ENCODE data around the gene CLTCL1. TPM values are rescaled to one million over a fixed set of nuclear protein-coding genes. Genes with fewer than 3 reads are reported as not detected.
"Not testable (repeated sequence)": the region's sequence is repeated elsewhere in the genome, so short reads cannot be mapped to it uniquely, and the experiment has no call there.

The CLTCL1 gene
- total RNA-seq, 1 experiment from 2014 or later = 12.9 TPM

- Histone ChIP-seq H3K9me3 (ENCODE audit: low read length) (no peaks in the 10 kb centered on the region), H3K27ac (ENCODE audit: low read length) (no peak overlapping the region), H3K9ac (ENCODE audit: low read length) (no peak overlapping the region), H3K9me2 (replicated peaks; ENCODE audit: insufficient read depth, low read length) (no peaks in the 10 kb centered on the region), H3K27me3 (ENCODE audit: low read length) (no peaks in the 10 kb centered on the region), H3K79me2 (ENCODE audit: low read length) (no peaks in the 10 kb centered on the region), H2AFZ (ENCODE audit: low read length) (no peak overlapping the region), H3K4me3 (ENCODE audit: low read length) (no peak overlapping the region), H3K36me3 (ENCODE audit: insufficient read depth, low read length) (peaks cover 3% of the 10 kb centered on the region; the same call in 1 of the 2 replicates), H3K4me2 (ENCODE audit: low read depth, low read length, poor library complexity, severe bottlenecking) (no peak overlapping the region), H4K20me1 (ENCODE audit: insufficient read depth, low read depth, low read length) (no peaks in the 10 kb centered on the region), H3K4me1 (ENCODE audit: low read length) (peaks cover 22% of the 10 kb centered on the region)
- no peak for DNase-seq
Measured at GRCh38 chr22:19207884-19208283, 83.6 kb downstream of the CLTCL1 start.

DNA sequence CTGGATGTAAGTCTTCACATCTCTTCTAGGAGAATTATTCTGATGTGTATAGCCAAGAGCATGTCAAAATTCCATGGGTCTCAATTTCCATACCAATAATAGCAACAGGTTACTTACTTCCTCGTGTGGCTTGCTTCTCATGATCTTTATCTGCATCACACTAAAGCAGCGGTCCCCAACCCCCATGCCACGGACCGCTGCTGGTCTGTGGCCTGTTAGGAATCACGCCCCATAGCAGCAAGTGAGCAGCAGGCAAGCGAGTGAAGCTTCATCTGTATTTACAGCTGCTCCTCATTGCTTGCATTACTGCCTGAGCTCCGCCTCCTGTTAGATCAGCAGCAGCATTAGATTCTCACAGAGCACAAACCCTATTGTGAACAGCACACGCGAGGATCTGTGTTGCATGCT lies 84.1 kb downstream of the CLTCL1 start:
- no peaks in the 10 kb centered on the region for H3K9me3 ChIP-seq (ENCODE audit: low read length)
- no peak overlapping the region for H2AFZ ChIP-seq (ENCODE audit: low read length)
- H3K27me3 ChIP-seq (ENCODE audit: low read length) = no peaks in the 10 kb centered on the region
- H3K4me3 ChIP-seq (ENCODE audit: low read length) = no peak overlapping the region
- H3K9me2 ChIP-seq (replicated peaks; ENCODE audit: insufficient read depth, low read length) = no peaks in the 10 kb centered on the region
- DNase-seq = no peak
- H3K27ac ChIP-seq (ENCODE audit: low read length) = no peak overlapping the region
- H4K20me1 ChIP-seq (ENCODE audit: insufficient read depth, low read depth, low read length) = no peaks in the 10 kb centered on the region
- peaks cover 17% of the 10 kb centered on the region for H3K4me1 ChIP-seq (ENCODE audit: low read length)
- no peak overlapping the region for H3K4me2 ChIP-seq (ENCODE audit: low read depth, low read length, poor library complexity, severe bottlenecking)
- no peaks in the 10 kb centered on the region for H3K79me2 ChIP-seq (ENCODE audit: low read length)
- no peak overlapping the region for H3K9ac ChIP-seq (ENCODE audit: low read length)
- H3K36me3 ChIP-seq (ENCODE audit: insufficient read depth, low read length) = peaks cover 3% of the 10 kb centered on the region; the same call in 1 of the 2 replicates

- Histone ChIP-seq H3K4me3 (ENCODE audit: low read length) (no peak overlapping the region), H3K9me3 (ENCODE audit: low read length) (no peaks in the 10 kb centered on the region), H3K27ac (ENCODE audit: low read length) (no peak overlapping the region), H2AFZ (ENCODE audit: low read length) (no peak overlapping the region), H3K36me3 (ENCODE audit: insufficient read depth, low read length) (peaks cover 3% of the 10 kb centered on the region; the same call in 1 of the 2 replicates), H3K27me3 (ENCODE audit: low read length) (no peaks in the 10 kb centered on the region), H4K20me1 (ENCODE audit: insufficient read depth, low read depth, low read length) (no peaks in the 10 kb centered on the region), H3K4me1 (ENCODE audit: low read length) (peaks cover 7% of the 10 kb centered on the region), H3K9me2 (replicated peaks; ENCODE audit: insufficient read depth, low read length) (no peaks in the 10 kb centered on the region), H3K79me2 (ENCODE audit: low read length) (no peaks in the 10 kb centered on the region), H3K9ac (ENCODE audit: low read length) (no peak overlapping the region), H3K4me2 (ENCODE audit: low read depth, low read length, poor library complexity, severe bottlenecking) (no peak overlapping the region)
- no peak for DNase-seq
Measured at GRCh38 chr22:19206287-19206686, 85.2 kb downstream of the CLTCL1 start.

DNA sequence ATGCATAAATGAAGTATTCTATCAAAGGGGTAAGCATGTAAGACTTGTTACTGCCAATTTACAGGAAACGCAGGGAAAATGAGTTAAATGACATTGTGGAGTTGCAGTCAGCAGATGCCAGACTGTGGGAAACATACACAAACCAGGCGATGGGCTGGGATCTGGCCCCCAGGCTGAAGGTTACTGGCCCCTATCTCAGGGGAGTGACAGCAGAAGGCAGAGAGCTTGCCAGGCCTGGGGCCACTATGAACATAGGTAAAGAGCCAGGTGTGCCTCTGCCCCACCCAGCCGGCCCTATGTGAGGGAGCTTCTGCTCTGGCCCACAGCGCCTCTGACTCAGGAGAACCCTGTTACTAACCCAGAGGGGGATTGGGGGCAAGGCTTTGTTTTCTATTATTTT lies 86.9 kb downstream of the CLTCL1 start:
- no peak for DNase-seq
- no peak overlapping the region for H3K9ac ChIP-seq (ENCODE audit: low read length)

DNA sequence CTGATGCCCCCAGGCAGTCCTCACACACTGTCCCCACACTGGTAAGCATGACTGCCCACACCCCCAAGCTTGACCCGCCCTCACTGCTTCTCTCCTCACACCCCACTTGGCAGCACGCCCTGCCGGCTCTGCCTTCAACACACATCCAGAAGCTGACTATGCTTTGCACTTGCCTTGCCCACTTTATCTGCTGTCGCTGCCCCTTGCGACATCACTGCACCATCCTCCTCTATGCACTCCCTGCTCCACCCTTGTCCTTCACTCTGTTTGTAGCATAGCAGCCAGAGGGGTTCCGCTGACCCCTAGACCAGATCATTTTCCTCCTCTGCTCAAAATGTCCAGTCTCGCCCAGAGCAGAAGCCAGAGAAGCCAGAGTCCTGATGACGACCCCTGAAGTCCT lies 87.7 kb downstream of the CLTCL1 start:
- Histone ChIP-seq H3K9me2 (replicated peaks; ENCODE audit: insufficient read depth, low read length) (no peaks in the 10 kb centered on the region), H2AFZ (ENCODE audit: low read length) (no peak overlapping the region), H3K4me2 (ENCODE audit: low read depth, low read length, poor library complexity, severe bottlenecking) (no peak overlapping the region), H3K27me3 (ENCODE audit: low read length) (no peaks in the 10 kb centered on the region), H3K36me3 (ENCODE audit: insufficient read depth, low read length) (peaks cover 3% of the 10 kb centered on the region; the same call in 1 of the 2 replicates), H3K4me1 (ENCODE audit: low read length) (no peaks in the 10 kb centered on the region), H3K9me3 (ENCODE audit: low read length) (no peaks in the 10 kb centered on the region), H3K27ac (ENCODE audit: low read length) (no peak overlapping the region), H3K4me3 (ENCODE audit: low read length) (no peak overlapping the region), H3K9ac (ENCODE audit: low read length) (no peak overlapping the region), H3K79me2 (ENCODE audit: low read length) (no peaks in the 10 kb centered on the region), H4K20me1 (ENCODE audit: insufficient read depth, low read depth, low read length) (no peaks in the 10 kb centered on the region)
- DNase-seq = no peak

More for the DNA sequence above, 86.9 kb downstream of the CLTCL1 start:
- H3K4me1 ChIP-seq (ENCODE audit: low read length) = no peaks in the 10 kb centered on the region
- no peaks in the 10 kb centered on the region for H3K9me3 ChIP-seq (ENCODE audit: low read length)
- H3K36me3 ChIP-seq (ENCODE audit: insufficient read depth, low read length) = peaks cover 3% of the 10 kb centered on the region; the same call in 1 of the 2 replicates
- H3K4me3 ChIP-seq (ENCODE audit: low read length) = no peak overlapping the region
- no peak overlapping the region for H3K4me2 ChIP-seq (ENCODE audit: low read depth, low read length, poor library complexity, severe bottlenecking)
- no peak overlapping the region for H2AFZ ChIP-seq (ENCODE audit: low read length)
- H4K20me1 ChIP-seq (ENCODE audit: insufficient read depth, low read depth, low read length) = no peaks in the 10 kb centered on the region
- no peaks in the 10 kb centered on the region for H3K79me2 ChIP-seq (ENCODE audit: low read length)
- H3K9me2 ChIP-seq (replicated peaks; ENCODE audit: insufficient read depth, low read length) = no peaks in the 10 kb centered on the region
- H3K27ac ChIP-seq (ENCODE audit: low read length) = no peak overlapping the region
- H3K27me3 ChIP-seq (ENCODE audit: low read length) = no peaks in the 10 kb centered on the region

DNA sequence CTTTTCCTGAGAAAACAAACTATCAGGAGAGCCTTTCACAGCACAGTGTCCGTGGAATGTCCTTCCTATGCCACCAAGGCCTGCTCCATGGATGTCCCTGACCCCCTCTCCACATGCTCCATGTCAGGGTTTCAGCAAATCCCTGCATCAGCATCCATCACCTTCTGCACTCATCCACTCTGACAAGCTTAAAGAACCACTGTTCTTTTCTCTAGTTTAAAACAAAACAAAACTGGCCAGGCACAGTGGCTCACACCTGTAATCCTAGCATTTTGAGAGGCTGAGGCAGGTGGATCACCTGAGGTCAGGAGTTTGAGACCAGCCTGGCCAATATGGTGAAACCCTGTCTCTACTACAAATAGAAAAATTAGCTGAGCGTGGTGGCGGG lies 88.7 kb downstream of the CLTCL1 start:
- H3K36me3 ChIP-seq (ENCODE audit: insufficient read depth, low read length); H3K9ac ChIP-seq (ENCODE audit: low read length); H4K20me1 ChIP-seq (ENCODE audit: insufficient read depth, low read depth, low read length); H3K9me3 ChIP-seq (ENCODE audit: low read length); H3K4me1 ChIP-seq (ENCODE audit: low read length); DNase-seq; H3K9me2 ChIP-seq (replicated peaks; ENCODE audit: insufficient read depth, low read length); H3K27ac ChIP-seq (ENCODE audit: low read length); H3K4me3 ChIP-seq (ENCODE audit: low read length); H2AFZ ChIP-seq (ENCODE audit: low read length); H3K27me3 ChIP-seq (ENCODE audit: low read length); H3K4me2 ChIP-seq (ENCODE audit: low read depth, low read length, poor library complexity, severe bottlenecking); H3K79me2 ChIP-seq (ENCODE audit: low read length): not testable (repeated sequence)

DNA sequence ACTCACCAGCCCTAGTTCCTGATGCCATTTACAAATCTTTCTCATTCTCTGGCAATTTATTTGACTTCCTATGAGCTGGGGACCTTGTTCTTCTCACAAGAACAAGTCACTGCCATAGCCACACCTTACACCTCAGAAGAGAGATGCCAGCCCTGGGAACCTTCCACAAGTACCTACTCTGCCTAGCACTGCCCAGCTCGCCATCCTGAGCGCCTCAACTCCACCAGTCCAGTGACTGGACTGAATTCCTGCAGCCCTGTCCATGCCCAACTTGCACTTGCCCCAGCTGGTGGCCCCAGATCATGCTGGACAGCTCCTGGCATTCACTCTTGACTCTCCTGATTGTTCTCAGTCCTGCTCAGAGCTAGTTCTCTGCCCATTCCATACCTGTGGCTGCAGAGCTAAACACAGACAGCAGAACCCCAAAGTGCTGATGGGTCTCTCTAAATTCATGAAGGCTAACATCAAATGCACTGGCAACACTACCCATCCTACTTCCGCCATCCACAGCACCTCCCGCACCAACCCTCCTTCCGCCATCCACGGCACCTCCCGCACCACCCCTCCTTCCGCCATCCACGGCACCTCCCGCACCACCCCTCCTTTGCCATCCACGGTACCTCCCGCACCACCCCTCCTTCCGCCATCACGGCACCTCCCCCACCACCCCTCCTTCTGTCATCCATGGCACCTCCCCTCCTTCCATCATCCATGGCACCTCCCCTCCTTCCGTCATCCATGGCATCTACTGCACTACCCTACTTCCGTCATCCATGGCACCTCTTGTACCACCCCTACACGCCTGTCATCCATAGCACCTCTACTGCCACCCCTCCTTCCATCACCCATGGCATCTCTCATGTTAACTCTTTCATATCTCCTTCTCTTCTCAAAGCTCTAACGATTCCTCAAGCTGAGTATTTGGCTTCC lies 89.4 kb downstream of the CLTCL1 start:
- no peak for DNase-seq
- no peaks in the 10 kb centered on the region for H3K36me3 ChIP-seq (ENCODE audit: insufficient read depth, low read length)
- no peak overlapping the region for H2AFZ ChIP-seq (ENCODE audit: low read length)
- H3K9ac ChIP-seq (ENCODE audit: low read length) = no peak overlapping the region
- H3K4me1 ChIP-seq (ENCODE audit: low read length) = no peaks in the 10 kb centered on the region
- H3K4me3 ChIP-seq (ENCODE audit: low read length) = no peak overlapping the region
- no peaks in the 10 kb centered on the region for H3K79me2 ChIP-seq (ENCODE audit: low read length)
- H3K4me2 ChIP-seq (ENCODE audit: low read depth, low read length, poor library complexity, severe bottlenecking) = no peak overlapping the region
- H3K27ac ChIP-seq (ENCODE audit: low read length) = no peak overlapping the region
- no peaks in the 10 kb centered on the region for H3K9me2 ChIP-seq (replicated peaks; ENCODE audit: insufficient read depth, low read length)
- no peaks in the 10 kb centered on the region for H3K9me3 ChIP-seq (ENCODE audit: low read length)
- no peaks in the 10 kb centered on the region for H3K27me3 ChIP-seq (ENCODE audit: low read length)
- H4K20me1 ChIP-seq (ENCODE audit: insufficient read depth, low read depth, low read length) = no peaks in the 10 kb centered on the region

DNA sequence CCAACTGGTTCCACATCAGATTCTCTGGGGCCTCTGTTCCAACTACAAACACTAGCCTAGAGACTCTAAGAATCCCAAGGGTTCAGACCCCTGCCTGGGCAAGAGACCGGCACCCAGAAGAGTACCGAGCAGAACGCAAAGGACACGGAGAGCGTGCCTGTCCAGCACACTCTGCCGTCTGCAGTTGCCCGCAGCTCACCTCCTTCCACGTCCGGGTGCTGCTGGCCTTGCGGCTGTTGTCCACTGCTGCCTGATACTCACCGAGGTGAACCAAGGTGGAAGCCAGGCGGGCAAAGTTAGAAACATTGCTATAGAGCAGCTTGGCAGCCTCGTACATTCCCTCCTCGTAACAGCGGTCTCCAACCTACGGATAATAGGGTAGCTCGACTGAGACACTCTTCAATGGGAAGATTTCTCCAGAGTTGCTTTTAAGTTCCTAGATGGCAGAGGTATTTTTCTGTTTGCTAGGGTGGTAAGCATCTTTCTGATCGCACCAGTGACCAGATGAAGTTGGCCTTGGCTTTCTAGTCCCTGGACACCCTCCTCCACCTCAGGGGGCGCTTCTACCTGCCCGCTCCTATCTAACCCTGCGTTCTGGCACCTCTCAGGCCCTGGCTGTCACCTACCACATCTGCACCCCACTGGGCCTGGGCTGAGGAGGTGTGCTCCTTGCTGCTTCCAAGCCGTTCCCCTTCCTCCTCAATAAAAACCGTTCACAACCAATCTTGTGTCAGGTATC lies 90.2 kb downstream of the CLTCL1 start:
- DNase-seq = no peak
- H3K4me3 ChIP-seq (ENCODE audit: low read length) = no peak overlapping the region
- H3K9me2 ChIP-seq (replicated peaks; ENCODE audit: insufficient read depth, low read length) = no peaks in the 10 kb centered on the region
- H3K4me1 ChIP-seq (ENCODE audit: low read length) = no peaks in the 10 kb centered on the region
- no peaks in the 10 kb centered on the region for H3K9me3 ChIP-seq (ENCODE audit: low read length)
- H3K27me3 ChIP-seq (ENCODE audit: low read length) = no peaks in the 10 kb centered on the region
- H3K36me3 ChIP-seq (ENCODE audit: insufficient read depth, low read length) = no peaks in the 10 kb centered on the region
- no peaks in the 10 kb centered on the region for H3K79me2 ChIP-seq (ENCODE audit: low read length)
- H3K27ac ChIP-seq (ENCODE audit: low read length) = no peak overlapping the region
- no peaks in the 10 kb centered on the region for H4K20me1 ChIP-seq (ENCODE audit: insufficient read depth, low read depth, low read length)
- H2AFZ ChIP-seq (ENCODE audit: low read length) = no peak overlapping the region
- no peak overlapping the region for H3K4me2 ChIP-seq (ENCODE audit: low read depth, low read length, poor library complexity, severe bottlenecking)
- no peak overlapping the region for H3K9ac ChIP-seq (ENCODE audit: low read length)
